Superior temporal gyrus (tissue), 1 donor: ENCODE data around the gene FOXP1.

ENCODE experiments used
- DNase-seq: peaks from one replicate; pipeline ENCODE4 v3.0.0-alpha.2; 2016; ENCODE audit errors: extremely low spot score

The FOXP1 gene

GRCh38 chr3:71583566-71584393 lies at the start of gene FOXP1:
Gene FOXP1 (minus strand): TSS chr3:71583728. CDS start chr3:71198381, 385,347 bp downstream.
- peak; percentile 77 for DNase-seq

GRCh38 chr3:71629711-71630110 lies 46.2 kb upstream of the FOXP1 start:
- DNase-seq: no peak

GRCh38 chr3:71629289-71629688 lies 45.8 kb upstream of the FOXP1 start:
- DNase-seq: no peak

GRCh38 chr3:71628522-71628921 lies 45.0 kb upstream of the FOXP1 start:
- DNase-seq: no peak

GRCh38 chr3:71625676-71626075 lies 42.1 kb upstream of the FOXP1 start:
- DNase-seq: no peak

- DNase-seq: no peak
These were observed 38.5 kb upstream of the FOXP1 start for GRCh38 chr3:71621825-71622537.

GRCh38 chr3:71618538-71618937 lies 35.0 kb upstream of the FOXP1 start:
- DNase-seq: no peak

- peak; percentile 45 for DNase-seq
These were observed 33.1 kb upstream of the FOXP1 start for GRCh38 chr3:71616571-71617021.

- no peak for DNase-seq
These were observed 31.3 kb upstream of the FOXP1 start for GRCh38 chr3:71614869-71615268.

- no peak for DNase-seq
These were observed 30.9 kb upstream of the FOXP1 start for GRCh38 chr3:71614426-71614825.

- DNase-seq: no peak
These were observed 27.6 kb upstream of the FOXP1 start for GRCh38 chr3:71611099-71611498.

- DNase-seq: no peak
These were observed 23.8 kb upstream of the FOXP1 start for GRCh38 chr3:71607364-71607763.

GRCh38 chr3:71606582-71606981 lies 23.1 kb upstream of the FOXP1 start:
- no peak for DNase-seq

- no peak for DNase-seq
These were observed 18.7 kb upstream of the FOXP1 start for GRCh38 chr3:71602256-71602655.

- no peak for DNase-seq
These were observed 18.3 kb upstream of the FOXP1 start for GRCh38 chr3:71601811-71602210.

GRCh38 chr3:71600646-71601288 lies 17.2 kb upstream of the FOXP1 start:
- DNase-seq: no peak

- no peak for DNase-seq
These were observed 15.9 kb upstream of the FOXP1 start for GRCh38 chr3:71599416-71599815.

GRCh38 chr3:71598292-71598691 lies 14.8 kb upstream of the FOXP1 start:
- DNase-seq: no peak

GRCh38 chr3:71597286-71597685 lies 13.8 kb upstream of the FOXP1 start:
- no peak for DNase-seq

GRCh38 chr3:71593106-71593505 lies 9.6 kb upstream of the FOXP1 start:
- DNase-seq: no peak

- no peak for DNase-seq
These were observed 7.6 kb upstream of the FOXP1 start for GRCh38 chr3:71591101-71591500.

- no peak for DNase-seq
These were observed 5.6 kb upstream of the FOXP1 start for GRCh38 chr3:71589132-71589531.

- no peak for DNase-seq
These were observed 4.4 kb upstream of the FOXP1 start for GRCh38 chr3:71587958-71588357.
